Measurements from ENCODE around the gene CD300A. TPM values are rescaled to one million over a fixed set of nuclear protein-coding genes. Genes with fewer than 3 reads are reported as not detected.

CD300A gene
- total RNA-seq, 1 donor: not detected

GRCh38 chr17:74459622-74460021 is 6.8 kb upstream of the CD300A start:
- no peak overlapping the region for H3K4me3 ChIP-seq (ENCODE audit: low read depth, low read length)
- no peak for DNase-seq (ENCODE audit: low read depth)
- no peak for TF ChIP-seq CTCF (IDR thresholded peaks at IDR 0.05; ENCODE audit: insufficient read depth, low read length)

- no peak for DNase-seq (ENCODE audit: low read depth)
- no peak for TF ChIP-seq CTCF (IDR thresholded peaks at IDR 0.05; ENCODE audit: insufficient read depth, low read length)
- no peak overlapping the region for H3K4me3 ChIP-seq (ENCODE audit: low read depth, low read length)
Measured at GRCh38 chr17:74460241-74460640, 6.2 kb upstream of the CD300A start.

GRCh38 chr17:74460996-74461395 is 5.4 kb upstream of the CD300A start:
- DNase-seq (ENCODE audit: low read depth): no peak
- no peak for TF ChIP-seq CTCF (IDR thresholded peaks at IDR 0.05; ENCODE audit: insufficient read depth, low read length)
- no peak overlapping the region for H3K4me3 ChIP-seq (ENCODE audit: low read depth, low read length)

- no peak for TF ChIP-seq CTCF (IDR thresholded peaks at IDR 0.05; ENCODE audit: insufficient read depth, low read length)
- DNase-seq (ENCODE audit: low read depth): no peak
- no peak overlapping the region for H3K4me3 ChIP-seq (ENCODE audit: low read depth, low read length)
Measured at GRCh38 chr17:74461611-74462010, 4.8 kb upstream of the CD300A start.

- TF ChIP-seq CTCF (IDR thresholded peaks at IDR 0.05; ENCODE audit: insufficient read depth, low read length): no peak
- H3K4me3 ChIP-seq (ENCODE audit: low read depth, low read length): no peak overlapping the region
- no peak for DNase-seq (ENCODE audit: low read depth)
Measured at GRCh38 chr17:74464730-74465377, 1.6 kb upstream of the CD300A start.

GRCh38 chr17:74465378-74466110 is 890 bp upstream of the CD300A start:
- TF ChIP-seq CTCF (IDR thresholded peaks at IDR 0.05; ENCODE audit: insufficient read depth, low read length): no peak
- DNase-seq (ENCODE audit: low read depth): no peak
- H3K4me3 ChIP-seq (ENCODE audit: low read depth, low read length): no peak overlapping the region
